Mammary epithelial cell (primary cell): ENCODE measurements around the gene GJC2.

ENCODE experiments used
- CTCF ChIP-seq, 2 donors: IDR thresholded peaks in 1 of 2; conservative IDR thresholded peaks in 1 of 2; 2 replicates each; pipeline ENCODE4 v1.5.1; 2011 to 2012; ENCODE audit warnings: inconsistent platforms in 2 of 2, low read length in 2 of 2, mild to moderate bottlenecking in 2 of 2, control low read depth in 1 of 2, low read depth in 1 of 2; ENCODE audit not compliant: insufficient read depth in 1 of 2; ENCODE audit errors: extremely low read depth in 1 of 2
- EZH2 ChIP-seq: IDR thresholded peaks from 2 replicates; pipeline ENCODE4 v1.6.1; 2012; ENCODE audit warnings: low read length, inconsistent platforms, borderline replicate concordance

DNA sequence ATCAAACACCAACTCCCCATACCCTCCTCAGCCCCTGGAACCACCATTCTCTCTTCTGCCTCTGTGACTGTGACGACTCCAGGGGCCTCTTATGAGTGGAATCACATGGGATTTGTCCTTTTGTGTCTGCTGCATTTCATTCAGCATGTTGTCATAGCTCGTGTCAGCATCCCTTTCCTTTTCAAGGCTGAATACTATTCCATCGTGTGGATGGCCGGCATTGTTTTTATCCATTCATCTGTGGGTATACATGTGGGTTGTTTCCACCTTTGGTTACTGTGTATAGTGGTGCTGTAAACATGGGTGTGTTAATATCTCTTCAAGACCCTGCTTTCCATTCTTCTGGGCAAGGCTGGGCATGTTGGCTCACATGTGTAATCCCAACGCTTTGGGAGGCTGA, 41.0 kb downstream of the GJC2 start:
- TF ChIP-seq CTCF (conservative IDR thresholded peaks at IDR 0.05 in 1 of 2, IDR thresholded peaks at IDR 0.05 in 1 of 2; ENCODE audit: extremely low read depth in 1 of 2, insufficient read depth in 1 of 2, low read depth in 1 of 2, low read length in 2 of 2) (no peak), EZH2 (no peak)
